Stomach smooth muscle (tissue), 2 donors: ENCODE results near the gene SPSB1.
A peak's percentile ranks its signal among the peaks of the same experiment; 100 is the strongest.

Experiments
- H3K27ac ChIP-seq: one replicate; pipeline ENCODE4 v1.7.0; 2013; ENCODE audit warnings: mild to moderate bottlenecking, low read length, inconsistent platforms
- H3K27me3 ChIP-seq, 2 donors: one replicate each; pipeline ENCODE4 v1.7.0; 2013; ENCODE audit warnings: low read length in 2 of 2; ENCODE audit not compliant: insufficient read depth in 2 of 2, control insufficient read depth in 1 of 2
- H3K36me3 ChIP-seq, 2 donors: one replicate each; pipeline ENCODE4 v1.7.0; 2013; ENCODE audit warnings: low read length in 2 of 2; ENCODE audit not compliant: control insufficient read depth in 2 of 2, insufficient read depth in 2 of 2
- H3K4me1 ChIP-seq: one replicate; pipeline ENCODE4 v1.7.0; 2013; ENCODE audit warnings: low read length; ENCODE audit not compliant: control insufficient read depth, insufficient read depth
- H3K4me3 ChIP-seq, 2 donors: one replicate each; pipeline ENCODE4 v1.7.0; 2013; ENCODE audit warnings: low read length in 2 of 2
- H3K9ac ChIP-seq, 2 donors: one replicate each; pipeline ENCODE4 v1.7.0; 2013; ENCODE audit warnings: low read length in 2 of 2, mild to moderate bottlenecking in 1 of 2
- H3K9me3 ChIP-seq, 2 donors: one replicate each; pipeline ENCODE4 v1.7.0; 2013; ENCODE audit warnings: low read length in 2 of 2; ENCODE audit not compliant: control insufficient read depth in 2 of 2
- donor health status: healthy.
- donor health status: Pancreatic carcinoma.

The SPSB1 gene

GRCh38 chr1:9281071-9281827, 11.4 kb upstream of the SPSB1 start:
- Histone ChIP-seq H3K9me3 (peaks cover 0 to 8% of the 10 kb centered on the region in 2 donors), H3K9ac (no peak overlapping the region), H3K27me3 (peaks cover 7 to 9% of the 10 kb centered on the region in 2 donors), H3K36me3 (no peaks in the 10 kb centered on the region), H3K4me3 (no peak overlapping the region), H3K27ac (no peak overlapping the region), H3K4me1 (peaks cover 26% of the 10 kb centered on the region)

GRCh38 chr1:9281908-9282695, 10.6 kb upstream of the SPSB1 start:
- Histone ChIP-seq H3K27me3 (peaks cover 7 to 9% of the 10 kb centered on the region in 2 donors), H3K4me1 (peaks cover 26% of the 10 kb centered on the region), H3K36me3 (no peaks in the 10 kb centered on the region), H3K4me3 (no peak overlapping the region), H3K27ac (no peak overlapping the region), H3K9ac (no peak overlapping the region), H3K9me3 (peaks cover 0 to 8% of the 10 kb centered on the region in 2 donors)

GRCh38 chr1:9282696-9282955, 10.1 kb upstream of the SPSB1 start:
- Histone ChIP-seq H3K36me3 (no peaks in the 10 kb centered on the region), H3K27me3 (peaks cover 7 to 9% of the 10 kb centered on the region in 2 donors), H3K4me3 (no peak overlapping the region), H3K9me3 (peaks cover 0 to 8% of the 10 kb centered on the region in 2 donors), H3K27ac (no peak overlapping the region), H3K4me1 (peaks cover 26% of the 10 kb centered on the region), H3K9ac (no peak overlapping the region)

GRCh38 chr1:9284061-9284460, 8.6 kb upstream of the SPSB1 start:
- H3K9me3 ChIP-seq = peaks cover 0 to 16% of the 10 kb centered on the region in 2 donors
- no peak overlapping the region for H3K27ac ChIP-seq
- H3K4me3 ChIP-seq = no peak overlapping the region
- no peaks in the 10 kb centered on the region for H3K36me3 ChIP-seq
- peaks cover 21% of the 10 kb centered on the region for H3K4me1 ChIP-seq
- H3K9ac ChIP-seq = no peak overlapping the region
- peaks cover 7 to 9% of the 10 kb centered on the region in 2 donors for H3K27me3 ChIP-seq

GRCh38 chr1:9286556-9286955, 6.1 kb upstream of the SPSB1 start:
- Histone ChIP-seq H3K4me1 (peaks cover 11% of the 10 kb centered on the region), H3K9ac (no peak overlapping the region), H3K36me3 (no peaks in the 10 kb centered on the region), H3K27me3 (peaks cover 4% of the 10 kb centered on the region in 2 donors), H3K27ac (no peak overlapping the region), H3K9me3 (peaks cover 0 to 16% of the 10 kb centered on the region in 2 donors), H3K4me3 (no peak overlapping the region)

GRCh38 chr1:9289090-9289534, 3.6 kb upstream of the SPSB1 start:
- Histone ChIP-seq H3K27ac (no peak overlapping the region), H3K27me3 (no peaks in the 10 kb centered on the region), H3K36me3 (no peaks in the 10 kb centered on the region), H3K9me3 (peaks cover 0 to 16% of the 10 kb centered on the region in 2 donors), H3K4me1 (peaks cover 17% of the 10 kb centered on the region), H3K9ac (no peak overlapping the region), H3K4me3 (no peak overlapping the region)

- H3K4me1 ChIP-seq = peaks cover 25% of the 10 kb centered on the region
- H3K9ac ChIP-seq = no peak overlapping the region
- no peak overlapping the region for H3K4me3 ChIP-seq
- no peaks in the 10 kb centered on the region for H3K27me3 ChIP-seq
- H3K36me3 ChIP-seq = no peaks in the 10 kb centered on the region
- peaks cover 0 to 16% of the 10 kb centered on the region in 2 donors for H3K9me3 ChIP-seq
- H3K27ac ChIP-seq = peak overlapping the region; percentile 41
Measured at GRCh38 chr1:9289711-9290485, 2.8 kb upstream of the SPSB1 start.

GRCh38 chr1:9291914-9292360, 757 bp upstream of the SPSB1 start:
- peaks cover 0 to 7% of the 10 kb centered on the region in 2 donors for H3K9me3 ChIP-seq
- peak overlapping the region; percentile 89 for H3K27ac ChIP-seq
- H3K27me3 ChIP-seq = no peaks in the 10 kb centered on the region
- H3K4me3 ChIP-seq = peak overlapping the region; percentile 57 to 96
- peaks cover 40% of the 10 kb centered on the region for H3K4me1 ChIP-seq
- H3K36me3 ChIP-seq = no peaks in the 10 kb centered on the region
- peak overlapping the region; percentile 49 to 72 for H3K9ac ChIP-seq

GRCh38 chr1:9293241-9293532, 493 bp downstream of the SPSB1 start:
- Histone ChIP-seq H3K9ac (peak overlapping the region; percentile 51 to 82), H3K9me3 (peaks cover 0 to 4% of the 10 kb centered on the region in 2 donors), H3K27ac (peak overlapping the region; percentile 62), H3K4me3 (peak overlapping the region; percentile 96 to 97), H3K36me3 (no peaks in the 10 kb centered on the region), H3K4me1 (peaks cover 48% of the 10 kb centered on the region), H3K27me3 (no peaks in the 10 kb centered on the region)

- Histone ChIP-seq H3K4me1 (peaks cover 50% of the 10 kb centered on the region), H3K27me3 (no peaks in the 10 kb centered on the region), H3K9ac (peak overlapping the region; percentile 82 to 89), H3K27ac (peak overlapping the region; percentile 62), H3K9me3 (no peaks in the 10 kb centered on the region), H3K36me3 (no peaks in the 10 kb centered on the region), H3K4me3 (peak overlapping the region; percentile 96 to 97)
Measured at GRCh38 chr1:9293533-9294404, 1.1 kb downstream of the SPSB1 start.
